Posterior vena cava (tissue), 2 donors: ENCODE measurements around the gene CYP27C1. TPM values are rescaled to one million over a fixed set of nuclear protein-coding genes. Genes with fewer than 3 reads are reported as not detected.

Source experiments
- DNase-seq: peaks from one replicate; pipeline ENCODE4 v3.0.0-alpha.2; 2020; ENCODE audit warnings: low spot score
- intact Hi-C, 2 donors: fragments of 100-400 bp; cut with DNase I; formaldehyde crosslinking; loops; one replicate each; pipeline versions ENCODE4 v1.14.1 to v1.14.2; 2022 to 2023
- total RNA-seq, 2 donors: library from RNA; stranded (reverse); fragmentation: NEBNext Ultra II Directional; extraction: Animal tissue kit (Norgen Biotek cat#: 25700); gene quantifications; one replicate each; pipeline ENCODE4 v1.2.1, GENCODE V29; 2021
- donor health status: DM: yes; HTN: yes; CAD: no.
- donor health status: DM: yes; HTN: yes; CAD: no.

CYP27C1 gene
- total RNA-seq, 2 donors from 2014 or later = 0.29 to 0.88 TPM

- no peak for DNase-seq
- intact Hi-C loops = no loop called here
Measured at GRCh38 chr2:127195140-127196074, 24.7 kb downstream of the CYP27C1 start.

- DNase-seq = no peak
- intact Hi-C loops = no loop called here
Measured at GRCh38 chr2:127194447-127194846, 25.7 kb downstream of the CYP27C1 start.

DNA sequence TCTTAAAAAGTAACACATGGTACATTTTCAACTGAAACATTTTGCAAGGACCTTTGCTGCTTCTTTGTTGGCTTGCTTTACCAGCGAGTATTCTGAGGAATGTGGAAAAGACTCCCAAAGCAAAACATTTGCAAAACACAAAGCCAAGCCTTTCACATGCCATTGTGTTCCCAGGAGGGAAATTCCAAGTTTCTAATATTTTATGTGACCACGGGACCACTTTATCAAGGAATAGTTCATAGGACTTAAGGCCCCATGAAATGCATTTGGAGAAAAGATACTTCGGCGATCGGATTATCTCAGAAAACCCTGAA is 26.2 kb downstream of the CYP27C1 start:
- DNase-seq = no peak
- intact Hi-C loops = no loop called here

DNA sequence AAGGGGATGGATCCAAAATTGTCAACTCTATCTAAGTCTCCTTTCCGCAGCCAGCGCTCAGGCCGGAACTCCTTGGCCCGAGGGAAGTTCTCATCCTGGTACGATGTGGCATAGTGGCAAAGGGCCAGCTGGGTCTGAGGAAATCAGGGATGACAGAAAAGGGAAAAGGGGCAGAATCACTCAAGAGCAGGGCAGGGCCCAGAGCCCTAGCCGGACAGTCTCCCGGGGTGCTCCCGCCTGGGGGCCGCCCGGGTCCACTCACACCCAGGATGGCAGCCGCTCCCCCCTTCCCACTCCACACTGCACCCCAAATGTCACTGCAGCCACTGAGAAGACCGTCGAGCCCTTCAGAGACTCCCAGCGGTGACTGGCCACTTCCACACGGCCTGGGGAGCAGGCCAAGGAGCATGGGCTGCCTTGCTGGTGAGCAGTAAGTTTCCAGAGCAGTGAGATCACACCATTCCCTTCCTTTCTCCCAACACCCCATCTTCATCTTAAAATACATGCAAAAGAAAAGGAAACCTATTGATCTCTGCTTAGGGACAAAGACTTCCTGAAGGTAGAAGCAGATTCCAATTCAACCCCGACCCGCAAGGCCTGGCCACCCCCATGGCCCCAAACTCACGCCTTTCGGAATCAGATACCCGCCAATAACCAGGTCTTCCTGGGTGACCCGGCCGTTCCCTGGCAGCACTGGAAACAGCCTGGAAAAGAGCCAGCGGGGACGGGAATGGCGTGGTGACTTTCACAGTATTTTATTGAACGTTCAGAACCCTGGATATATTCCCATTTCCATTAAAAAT is 26.7 kb downstream of the CYP27C1 start:
- DNase-seq = peak; percentile 71
- intact Hi-C loops = no loop called here

GRCh38 chr2:127191331-127192219 is 28.5 kb downstream of the CYP27C1 start:
- intact Hi-C loops = no loop called here
- DNase-seq = peak; percentile 62

DNA sequence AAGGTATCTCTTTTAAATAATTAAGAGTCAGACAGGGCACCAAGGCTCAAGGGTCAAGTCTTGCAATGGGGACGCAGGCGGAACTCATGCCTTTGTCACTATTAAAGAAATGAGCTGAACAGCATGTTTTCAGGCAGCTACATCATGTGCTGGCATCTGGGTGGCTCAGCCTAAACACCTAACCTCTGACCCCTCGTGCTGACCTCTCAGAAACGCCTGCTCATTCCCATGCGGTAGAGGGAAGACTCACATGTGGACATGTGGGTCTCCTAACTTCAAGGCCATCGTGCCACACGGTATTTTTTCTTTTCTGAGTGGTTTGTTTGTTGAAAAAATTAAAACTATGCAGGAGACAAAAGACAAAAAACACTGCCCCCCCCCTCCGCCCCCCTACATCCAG is 31.3 kb downstream of the CYP27C1 start:
- DNase-seq = peak; percentile 40
- intact Hi-C loops = no loop called here

- peak; percentile 67 for DNase-seq
Measured at GRCh38 chr2:127187831-127188230, 32.3 kb downstream of the CYP27C1 start.

DNA sequence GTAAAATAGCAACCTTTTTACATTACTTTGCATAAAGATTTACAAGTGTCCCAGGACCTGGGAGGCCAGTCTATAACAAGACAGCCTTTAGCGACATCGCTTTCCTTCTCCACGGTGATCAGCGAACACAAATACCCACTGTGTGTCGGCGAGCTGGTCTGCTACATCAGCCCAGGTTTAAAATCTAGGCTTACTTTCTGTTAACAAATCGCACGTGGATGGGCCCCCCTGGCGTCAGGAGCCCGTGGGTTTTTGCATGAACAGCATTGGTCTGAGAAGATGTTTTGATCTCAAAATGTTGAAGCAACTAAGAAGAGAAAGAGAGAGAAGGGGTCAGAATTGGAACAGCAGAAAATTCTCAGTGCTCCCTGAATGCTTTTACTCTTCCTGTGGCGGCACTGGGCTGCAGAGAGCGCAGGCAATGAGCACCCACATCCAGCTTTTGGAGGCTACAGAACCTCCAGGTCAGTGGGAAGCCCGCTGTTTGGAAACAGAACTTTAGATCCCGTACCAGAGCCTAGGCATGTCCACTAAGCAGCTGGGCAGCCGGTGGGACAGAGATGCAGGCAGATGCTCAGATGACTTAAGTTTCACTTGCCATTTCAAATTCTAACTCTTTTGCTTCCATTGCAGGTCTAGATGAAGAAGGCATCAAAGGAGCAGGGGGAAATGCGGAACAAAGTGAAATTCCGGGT is 32.9 kb downstream of the CYP27C1 start:
- intact Hi-C loops = no loop called here
- peak; percentile 68 for DNase-seq

More at GRCh38 chr2:127187831-127188230, 32.3 kb downstream of the CYP27C1 start:
- intact Hi-C loops = no loop called here

- intact Hi-C loops = no loop called here
- DNase-seq = no peak
Measured at GRCh38 chr2:127185705-127186104, 34.4 kb downstream of the CYP27C1 start.

DNA sequence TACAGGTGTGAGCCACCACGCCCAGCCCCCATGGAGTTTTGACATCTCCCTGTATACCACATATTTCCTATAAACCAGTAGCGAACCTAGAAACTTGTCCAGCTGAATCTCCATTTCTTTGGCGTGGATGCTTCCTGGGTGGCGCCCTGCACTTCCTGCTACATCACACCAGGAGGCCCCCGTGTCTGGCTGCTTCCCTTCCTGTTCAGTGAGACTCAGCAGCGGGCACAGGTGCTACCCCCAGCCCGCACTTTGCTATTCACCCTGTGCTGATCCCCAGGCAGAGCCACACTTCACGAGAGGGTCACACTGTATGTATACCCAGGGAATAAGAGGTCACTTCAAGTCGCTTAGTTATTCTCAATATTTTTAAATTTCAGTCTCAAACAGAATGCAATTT is 35.0 kb downstream of the CYP27C1 start:
- DNase-seq = peak; percentile 71
- intact Hi-C loops = no loop called here

GRCh38 chr2:127183771-127184170 is 36.3 kb downstream of the CYP27C1 start:
- intact Hi-C loops = no loop called here

GRCh38 chr2:127182626-127183458 is 37.3 kb downstream of the CYP27C1 start:
- no peak for DNase-seq
- intact Hi-C loops = no loop called here

More at GRCh38 chr2:127183771-127184170, 36.3 kb downstream of the CYP27C1 start:
- DNase-seq = no peak

- intact Hi-C loops = no loop called here
- DNase-seq = no peak
Measured at GRCh38 chr2:127181851-127182250, 38.2 kb downstream of the CYP27C1 start.

DNA sequence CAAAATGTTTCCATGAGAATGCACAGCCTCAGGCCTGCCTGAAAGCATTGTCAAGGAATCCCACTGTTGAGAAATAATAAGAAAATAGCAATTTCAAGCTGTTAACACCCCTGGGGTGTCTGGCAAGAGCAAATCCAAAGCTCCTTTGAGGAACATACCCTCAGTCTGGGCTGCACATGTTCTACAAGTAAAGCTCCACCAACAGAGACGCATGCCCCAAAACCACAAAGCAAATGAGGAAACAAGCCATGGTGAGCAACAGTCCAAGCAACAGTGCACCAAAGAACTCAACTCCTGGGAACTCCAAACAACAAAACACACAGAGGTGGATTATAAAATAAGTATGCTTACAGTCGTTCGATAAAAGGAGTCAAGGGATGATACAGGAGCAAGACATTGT is 40.3 kb downstream of the CYP27C1 start:
- no peak for DNase-seq
- intact Hi-C loops = loop anchor here in 1 of 2 donors (10.0 kb wide), 1 partner anchor 75 kb away; the partner anchor contains the start of gene BIN1

DNA sequence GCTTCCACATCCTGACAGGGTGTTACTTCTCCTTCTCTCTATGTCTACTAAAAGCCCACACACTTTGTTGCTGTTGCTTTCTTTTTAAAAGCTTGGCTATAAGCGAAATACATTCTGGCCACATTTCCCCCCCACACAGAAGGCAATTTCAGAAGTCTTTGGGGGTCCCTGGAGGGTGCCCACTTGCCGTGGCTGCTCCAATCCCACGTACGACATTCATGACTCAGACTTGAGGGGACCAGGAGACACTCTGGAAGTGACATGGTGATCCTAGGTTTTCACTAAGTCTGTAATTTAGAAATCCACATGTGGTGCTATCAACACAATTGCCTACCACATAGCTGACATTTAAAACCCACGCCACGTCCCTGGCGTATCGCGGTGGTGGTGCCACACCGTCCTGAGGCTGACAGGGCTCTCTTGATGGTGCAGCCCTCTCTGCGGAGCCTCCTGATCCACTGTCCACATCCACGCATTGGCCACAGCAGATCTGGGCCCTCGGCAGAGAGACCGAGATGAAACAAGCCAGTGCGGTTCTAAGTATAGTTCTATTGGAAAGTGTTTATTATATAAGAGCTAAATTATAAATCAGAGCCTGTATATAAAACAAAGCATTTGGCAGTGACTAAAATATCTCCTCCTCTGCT is 42.4 kb downstream of the CYP27C1 start:
- intact Hi-C loops = loop anchor here in 1 of 2 donors (10.0 kb wide), 1 partner anchor 73 kb away; the partner anchor contains the start of gene BIN1

DNA sequence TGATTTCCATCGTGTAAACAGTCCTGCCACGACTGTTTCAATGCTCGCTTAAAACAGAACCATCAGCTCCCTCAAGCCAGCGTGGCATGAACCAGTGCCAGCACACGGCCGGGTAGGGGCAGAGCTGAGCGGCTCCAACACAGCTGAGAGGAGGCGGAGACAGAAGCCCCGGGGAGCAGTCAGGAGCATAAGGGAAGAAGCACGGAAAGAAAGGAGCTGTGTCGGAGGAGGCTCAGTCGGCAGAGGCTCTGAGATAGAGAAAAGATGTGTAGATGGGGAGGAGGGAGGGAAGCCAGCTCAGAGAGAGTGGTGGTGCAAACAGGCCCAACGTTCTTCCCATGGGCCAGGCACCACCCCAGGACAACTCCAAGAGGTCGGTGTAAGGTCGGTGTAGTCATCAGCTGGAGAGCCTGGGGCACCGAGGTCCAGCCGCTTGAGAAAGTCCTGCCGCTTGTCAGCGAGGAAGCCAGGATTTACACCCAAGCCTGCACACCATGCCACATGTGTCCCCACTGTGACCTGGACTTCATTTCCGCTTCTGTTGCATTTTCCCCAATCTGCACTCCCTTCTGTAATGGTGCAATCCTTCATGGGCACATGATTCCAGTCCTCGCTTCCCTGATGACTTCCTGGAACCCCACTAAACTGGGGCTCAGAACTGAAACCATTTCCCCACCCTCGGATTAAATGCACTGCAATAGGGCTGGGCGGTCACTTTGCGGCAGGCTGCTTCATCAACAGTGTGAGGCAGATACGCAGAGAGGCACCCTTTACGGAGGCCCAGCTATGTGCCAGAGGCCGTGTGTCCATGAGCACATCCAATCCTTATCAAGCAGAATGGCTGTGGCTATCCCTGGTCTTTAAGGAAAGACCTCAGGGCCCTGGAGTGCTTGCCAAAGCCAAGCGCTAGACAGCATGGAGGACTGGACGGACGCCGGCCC is 43.5 kb downstream of the CYP27C1 start:
- intact Hi-C loops = loop anchor here in 1 of 2 donors (10.0 kb wide), 1 partner anchor 72 kb away; the partner anchor contains the start of gene BIN1
- DNase-seq = peak; percentile 82

More for the DNA sequence above, 42.4 kb downstream of the CYP27C1 start:
- no peak for DNase-seq
